IMR-90 (cell line): Measurements from ENCODE around the gene PALLD. TPM values are rescaled to one million over a fixed set of nuclear protein-coding genes. Genes with fewer than 3 reads are reported as not detected.

ENCODE experiments used
- ATAC-seq: fragments of 200-7000 bp; cut with Tn5 transposase; 2 replicates; pipeline ENCODE4 v1.9.1; 2020; ENCODE audit warnings: low read depth, mild to moderate bottlenecking, moderate library complexity
- BruUV-seq: library from RNA; stranded (reverse); fragments of 400-500 nt; replicated peaks from 2 replicates; lab custom pipeline; 2021; lab: Mats Ljungman, UMichigan
- CTCF ChIA-PET: fragments of 300-600 bp; formaldehyde crosslinking; extraction: SDS; loops from one replicate; lab custom pipeline; 2021; ENCODE audit warnings: antibody characterized with exemption; lab: Yijun Ruan, JAX
- POLR2A ChIA-PET: fragments of 300-600 bp; sonication (Branson Sonifier 250); formaldehyde crosslinking; loops from one replicate; lab custom pipeline; 2022; ENCODE audit warnings: antibody characterized with exemption; ENCODE audit not compliant: unreplicated experiment; lab: Charles Lee
- DNase-seq: peaks from one replicate; pipeline ENCODE4 v3.0.0; 2013
- H2AFZ ChIP-seq: replicated peaks from 2 replicates; pipeline ENCODE3; 2013; ENCODE audit warnings: low read length, mild to moderate bottlenecking; ENCODE audit not compliant: poor library complexity
- H2AK5ac ChIP-seq: 2 replicates; pipeline ENCODE4 v1.6.1; 2013; ENCODE audit warnings: low read depth, low read length, inconsistent platforms
- H2AK9ac ChIP-seq: replicated peaks from 2 replicates; pipeline ENCODE3; 2013; ENCODE audit warnings: mild to moderate bottlenecking, low read depth, low read length, moderate library complexity; ENCODE audit not compliant: poor library complexity
- H2BK120ac ChIP-seq: 2 replicates; pipeline ENCODE4 v1.6.1; 2013; ENCODE audit warnings: low read depth, low read length, inconsistent platforms
- H2BK15ac ChIP-seq: 3 replicates; pipeline ENCODE4 v1.6.1; 2013; ENCODE audit warnings: low read depth, low read length, inconsistent platforms
- H2BK20ac ChIP-seq: 2 replicates; pipeline ENCODE4 v1.6.1; 2013; ENCODE audit warnings: low read depth, mild to moderate bottlenecking, inconsistent platforms, low read length, moderate library complexity
- H2BK5ac ChIP-seq: 2 replicates; pipeline ENCODE4 v1.6.1; 2013; ENCODE audit warnings: mild to moderate bottlenecking, low read depth, low read length, inconsistent platforms; ENCODE audit not compliant: poor library complexity, severe bottlenecking
- H3K14ac ChIP-seq: replicated peaks from 2 replicates; pipeline ENCODE4 v1.6.1; 2013; ENCODE audit warnings: low read depth, low read length, inconsistent platforms
- H3K18ac ChIP-seq: 2 replicates; pipeline ENCODE4 v1.6.1; 2013; ENCODE audit warnings: low read depth, low read length, control low read depth
- H3K23ac ChIP-seq: 2 replicates; pipeline ENCODE4 v1.6.1; 2013; ENCODE audit warnings: low read depth, low read length, inconsistent platforms
- H3K27ac ChIP-seq: 2 replicates; pipeline ENCODE4 v1.5.1; 2013; ENCODE audit warnings: mild to moderate bottlenecking, control low read depth, low read length; ENCODE audit not compliant: insufficient read depth
- H3K27me3 ChIP-seq: 2 replicates; pipeline ENCODE4 v1.6.1; 2013; ENCODE audit warnings: low read length; ENCODE audit not compliant: control insufficient read depth, insufficient read depth
- H3K36me3 ChIP-seq: 2 replicates; pipeline ENCODE4 v1.6.1; 2013; ENCODE audit warnings: low read length, mixed read lengths; ENCODE audit not compliant: control insufficient read depth, insufficient read depth
- H3K4ac ChIP-seq: 2 replicates; pipeline ENCODE4 v1.6.1; 2013; ENCODE audit warnings: low read depth, low read length, inconsistent platforms
- H3K4me1 ChIP-seq: 2 replicates; pipeline ENCODE4 v1.6.1; 2013; ENCODE audit warnings: low read length, mixed read lengths; ENCODE audit not compliant: control insufficient read depth, insufficient read depth
- H3K4me2 ChIP-seq: 2 replicates; pipeline ENCODE4 v1.6.1; 2013; ENCODE audit warnings: low read depth, mild to moderate bottlenecking, control low read depth, low read length, moderate library complexity
- H3K4me3 ChIP-seq: 2 replicates; pipeline ENCODE4 v1.5.1; 2013; ENCODE audit warnings: low read depth, mild to moderate bottlenecking, control low read depth, low read length, moderate library complexity; ENCODE audit not compliant: insufficient read depth
- H3K56ac ChIP-seq: 2 replicates; pipeline ENCODE4 v1.6.1; 2013; ENCODE audit warnings: low read length, inconsistent platforms; ENCODE audit not compliant: insufficient read depth; ENCODE audit errors: extremely low read depth
- H3K79me1 ChIP-seq, 2 experiments: 2 replicates each; pipeline ENCODE4 v1.6.1; 2013; ENCODE audit warnings: low read length in 2 of 2, inconsistent platforms in 1 of 2, low read depth in 1 of 2
- H3K9ac ChIP-seq: 2 replicates; pipeline ENCODE4 v1.6.1; 2013; ENCODE audit warnings: low read depth, low read length, control low read depth
- H3K9me1 ChIP-seq: 2 replicates; pipeline ENCODE4 v1.6.1; 2013; ENCODE audit warnings: low read length, inconsistent platforms; ENCODE audit not compliant: insufficient read depth
- H3K9me3 ChIP-seq: 2 replicates; pipeline ENCODE4 v1.6.1; 2013; ENCODE audit warnings: low read length; ENCODE audit not compliant: control insufficient read depth, insufficient read depth
- H4K20me1 ChIP-seq: 2 replicates; pipeline ENCODE4 v1.6.1; 2013; ENCODE audit warnings: low read length, inconsistent platforms; ENCODE audit not compliant: insufficient read depth
- H4K5ac ChIP-seq: 2 replicates; pipeline ENCODE4 v1.6.1; 2013; ENCODE audit warnings: mild to moderate bottlenecking, low read depth, low read length, control low read depth
- H4K8ac ChIP-seq, 2 experiments: 2 replicates each; pipeline ENCODE4 v1.6.1; 2013; ENCODE audit warnings: low read depth in 2 of 2, low read length in 2 of 2, control low read depth in 1 of 2, inconsistent platforms in 1 of 2
- H4K91ac ChIP-seq: 2 replicates; pipeline ENCODE4 v1.6.1; 2013; ENCODE audit warnings: low read depth, low read length, inconsistent platforms; ENCODE audit not compliant: insufficient read depth
- ELK1 ChIP-seq: fragments of 150-350 bp; IDR thresholded peaks from 2 replicates; pipeline ENCODE4 v1.6.1; 2016; ENCODE audit warnings: low read depth, mild to moderate bottlenecking, low read length, moderate library complexity, borderline replicate concordance
- MAFK ChIP-seq: IDR thresholded peaks from 2 replicates; pipeline ENCODE4 v1.6.1; 2012; ENCODE audit warnings: low read depth, low read length, improper control_type of control experiment
- MAZ ChIP-seq: IDR thresholded peaks from 2 replicates; pipeline ENCODE4 v1.6.1; 2012; ENCODE audit warnings: low read depth, mild to moderate bottlenecking, low read length, improper control_type of control experiment, moderate library complexity, borderline replicate concordance
- POLR2A ChIP-seq: IDR thresholded peaks from 2 replicates; pipeline ENCODE4 v1.6.1; 2012; ENCODE audit warnings: mild to moderate bottlenecking, low read depth, low read length
- RCOR1 ChIP-seq: IDR thresholded peaks from 2 replicates; pipeline ENCODE4 v1.6.1; 2012; ENCODE audit warnings: mild to moderate bottlenecking, low read length, improper control_type of control experiment; ENCODE audit not compliant: insufficient replicate concordance
- SMC3 ChIP-seq: fragments of 150-350 bp; IDR thresholded peaks from 2 replicates; pipeline ENCODE4 v1.6.1; 2016; ENCODE audit warnings: low read depth, mild to moderate bottlenecking, antibody characterized with exemption, low read length, moderate library complexity
- USF2 ChIP-seq: fragments of 150-350 bp; IDR thresholded peaks from 2 replicates; pipeline ENCODE4 v1.6.1; 2017; ENCODE audit warnings: mild to moderate bottlenecking, antibody characterized with exemption, low read length, low read depth
- WGBS, 2 experiments: methylation state at CpG; one replicate each; pipeline versions ENCODE4 v1.1.5 to v1.1.7; 2013; ENCODE audit warnings: missing lambda C conversion rate in 2 of 2; ENCODE audit not compliant: insufficient read length in 1 of 2; ENCODE audit errors: extremely low coverage in 2 of 2; 5-methylcytosine and 5-hydroxymethylcytosine counted together
- dilution Hi-C: fragments of 300-500 bp; cut with HindIII; formaldehyde crosslinking; loops from one replicate; pipeline ENCODE4 v1.14.3; 2018; ENCODE audit warnings: low sequenced_read_pairs; ENCODE audit not compliant: unreplicated experiment
- in situ Hi-C: fragments of 300-500 bp; cut with MboI; formaldehyde crosslinking; loops from 3 replicates; pipeline ENCODE4 v1.14.3; 2019; ENCODE audit warnings: low sequenced_read_pairs, inconsistent platforms, mixed read lengths
- intact Hi-C: fragments of 100-400 bp; cut with micrococcal nuclease; formaldehyde crosslinking; loops from 2 replicates; pipeline ENCODE4 v1.10.0; 2022
- polyA plus RNA-seq, 3 experiments: library from polyadenylated mRNA; depleted of rRNA; stranded (reverse); fragments of >200 nt; gene quantifications; 2 replicates each; pipeline ENCODE4 v1.2.3, GENCODE V29; 2012; ENCODE audit warnings: low replicate concordance in 1 of 3
- total RNA-seq: library from RNA; depleted of rRNA; stranded (reverse); fragments of >200 nt; gene quantifications from 2 replicates; pipeline ENCODE4 v1.2.3, GENCODE V29; 2012

Gene PALLD
- total and polyA plus RNA-seq, 2 of the 4 experiments (the other 2 are of a cell fraction), result 91.0 to 91.9 TPM

DNA sequence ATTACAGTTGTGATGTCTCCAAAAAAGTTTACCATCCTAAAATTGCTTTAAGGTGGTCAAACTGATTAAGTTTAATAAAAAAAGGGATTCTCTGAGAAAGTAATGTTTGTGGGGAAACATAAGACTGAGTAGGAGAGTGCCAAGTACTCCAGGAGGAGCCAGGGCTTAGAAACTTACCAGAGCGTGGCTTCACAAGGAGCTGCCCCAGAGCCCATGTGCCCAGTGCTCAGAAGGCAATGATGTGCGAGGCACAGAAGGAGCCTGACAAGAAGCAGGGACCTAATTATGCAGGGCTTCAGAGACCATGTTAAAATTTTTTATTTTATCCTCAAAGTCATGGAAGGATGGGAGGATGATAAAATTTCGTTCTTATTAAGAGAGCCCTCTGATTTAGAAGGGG is 204.2 kb downstream of the PALLD start:
- CTCF ChIA-PET, result interaction anchor here (0.9 kb wide), 1 partner anchor 115 kb away, joined by 3 read pairs; no protein-coding TSS in a partner anchor
- H3K23ac ChIP-seq, result no peak overlapping the region
- no TSS peak for BruUV-seq

More for the DNA sequence above, 204.2 kb downstream of the PALLD start:
- Histone ChIP-seq H3K4me3 (no peak overlapping the region), H4K5ac (no peak overlapping the region), H2AK9ac (no peak overlapping the region), H3K9ac (no peak overlapping the region), H2BK15ac (no peak overlapping the region), H3K18ac (no peak overlapping the region), H3K27ac (no peak overlapping the region), H3K4me1 (no peaks in the 10 kb centered on the region), H3K4ac (no peak overlapping the region), H4K8ac (no peak overlapping the region), H4K91ac (no peak overlapping the region), H4K20me1 (no peaks in the 10 kb centered on the region), H2BK20ac (no peak overlapping the region), H2BK5ac (no peak overlapping the region), H3K27me3 (no peaks in the 10 kb centered on the region), H3K9me1 (no peaks in the 10 kb centered on the region), H2AFZ (no peak overlapping the region), H3K56ac (no peak overlapping the region), H3K4me2 (no peak overlapping the region), H3K9me3 (no peaks in the 10 kb centered on the region), H2BK120ac (no peak overlapping the region), H3K36me3 (no peaks in the 10 kb centered on the region), H3K79me1 (no peaks in the 10 kb centered on the region), H3K14ac (no peak overlapping the region), H2AK5ac (no peak overlapping the region)
- in situ Hi-C loops, result no loop called here
- intact Hi-C loops, result no loop called here
- no peak for ATAC-seq
- no peak for TF ChIP-seq ELK1
- TF ChIP-seq USF2, result no peak
- TF ChIP-seq MAZ, result no peak
- TF ChIP-seq POLR2A, result no peak
- no peak for TF ChIP-seq SMC3
- TF ChIP-seq MAFK, result no peak
- TF ChIP-seq RCOR1, result no peak
- dilution Hi-C loops, result no loop called here
- POLR2A ChIA-PET, result no interaction called here
- no peak for DNase-seq
- WGBS, 2 experiments, result 100% methylated on average over 1 of the region's 3 CpGs; no CpG with 5 or more reads in 1 of the 2 experiments
